ENCODE measurements around the gene HSF4.

The HSF4 gene

GRCh38 chr16:67187175-67187890 lies 22.8 kb downstream of the HSF4 start:
- no peak for TF ChIP-seq CTBP1 (IDR thresholded peaks at IDR 0.05; ENCODE audit: borderline replicate concordance)
- no peak for TF ChIP-seq TARDBP (IDR thresholded peaks at IDR 0.05)
- TF ChIP-seq FOXM1 (IDR thresholded peaks at IDR 0.05; ENCODE audit: borderline replicate concordance): no peak
- no peak for TF ChIP-seq SUZ12 (IDR thresholded peaks at IDR 0.05)
- no peak for TF ChIP-seq BHLHE40 (IDR thresholded peaks at IDR 0.05; ENCODE audit: borderline replicate concordance)
- TF ChIP-seq ARNT (IDR thresholded peaks at IDR 0.05): no peak
- no peak for TF ChIP-seq PKNOX1 (IDR thresholded peaks at IDR 0.05)
- no peak for TF ChIP-seq L3MBTL2 (conservative IDR thresholded peaks at IDR 0.05)
- no peak for TF ChIP-seq ELF4 (IDR thresholded peaks at IDR 0.05)
- no peak for TF ChIP-seq FOXA1 (IDR thresholded peaks at IDR 0.05)
- TF ChIP-seq HDGF (IDR thresholded peaks at IDR 0.05; ENCODE audit: borderline replicate concordance): no peak
- no peak for TF ChIP-seq SP1 (IDR thresholded peaks at IDR 0.05)
- no peak for TF ChIP-seq FOXK2 (IDR thresholded peaks at IDR 0.05)
- no peak for TF ChIP-seq LEF1 (IDR thresholded peaks at IDR 0.05; ENCODE audit: borderline replicate concordance)
- no peak for DNase-seq (ENCODE audit: extremely low spot score)
- POLR2A ChIA-PET: no interaction called here
- CTCF ChIA-PET: interaction anchor here (1.4 kb wide), 1 partner anchor 18 kb away, joined by 4 read pairs; no protein-coding TSS in a partner anchor

- CTCF ChIA-PET: no interaction called here
- no peak for DNase-seq (ENCODE audit: extremely low spot score)
- no peak for TF ChIP-seq NFRKB (IDR thresholded peaks at IDR 0.05)
- no peak for TF ChIP-seq FOXA1 (IDR thresholded peaks at IDR 0.05)
- TF ChIP-seq LEF1 (IDR thresholded peaks at IDR 0.05; ENCODE audit: borderline replicate concordance): no peak
- no peak for TF ChIP-seq FOXM1 (IDR thresholded peaks at IDR 0.05; ENCODE audit: borderline replicate concordance)
- TF ChIP-seq ARNT (IDR thresholded peaks at IDR 0.05): no peak
- no peak for TF ChIP-seq SP1 (IDR thresholded peaks at IDR 0.05)
- no peak for TF ChIP-seq PKNOX1 (IDR thresholded peaks at IDR 0.05)
- no peak for TF ChIP-seq L3MBTL2 (conservative IDR thresholded peaks at IDR 0.05)
- no peak for TF ChIP-seq ZNF384 (IDR thresholded peaks at IDR 0.05)
- TF ChIP-seq CTBP1 (IDR thresholded peaks at IDR 0.05; ENCODE audit: borderline replicate concordance): no peak
- POLR2A ChIA-PET: no interaction called here
Observed at GRCh38 chr16:67188323-67188722, 23.8 kb downstream of the HSF4 start.

- ChIA-PET CTCF (no interaction called here), POLR2A (no interaction called here)
- TF ChIP-seq ARNT (IDR thresholded peaks at IDR 0.05): no peak
- no peak for TF ChIP-seq LEF1 (IDR thresholded peaks at IDR 0.05; ENCODE audit: borderline replicate concordance)
- no peak for TF ChIP-seq BHLHE40 (IDR thresholded peaks at IDR 0.05; ENCODE audit: borderline replicate concordance)
- DNase-seq (ENCODE audit: extremely low spot score): no peak
Observed at GRCh38 chr16:67188798-67189197, 24.3 kb downstream of the HSF4 start.

- POLR2A ChIA-PET: interaction anchor here (0.7 to 2.0 kb wide), 3 partner anchors 19 to 37 kb away, joined by 3 to 7 read pairs (median 5); partner anchors contain the start of genes NOL3 and TMEM208
Observed at GRCh38 chr16:67190041-67190440, 25.5 kb downstream of the HSF4 start, which contains the start of gene EXOC3L1. EXOC3L1 (minus strand) TSS chr16:67190136; CDS start chr16:67189676, 460 bp downstream.

GRCh38 chr16:67190448-67191399 lies 26.2 kb downstream of the HSF4 start:
- CTCF ChIA-PET: interaction anchor here (0.6 to 0.8 kb wide), 2 partner anchors 20 to 165 kb away, joined by 3 read pairs; partner anchors contain the start of gene NOL3
- TF ChIP-seq ELF4 (IDR thresholded peaks at IDR 0.05): no peak
- no peak for TF ChIP-seq SUZ12 (IDR thresholded peaks at IDR 0.05)
- TF ChIP-seq SP1 (IDR thresholded peaks at IDR 0.05): no peak
- no peak for TF ChIP-seq FOXM1 (IDR thresholded peaks at IDR 0.05; ENCODE audit: borderline replicate concordance)
- TF ChIP-seq BHLHE40 (IDR thresholded peaks at IDR 0.05; ENCODE audit: borderline replicate concordance): no peak
- no peak for TF ChIP-seq HDGF (IDR thresholded peaks at IDR 0.05; ENCODE audit: borderline replicate concordance)
- no peak for TF ChIP-seq NFRKB (IDR thresholded peaks at IDR 0.05)
- TF ChIP-seq ZNF384 (IDR thresholded peaks at IDR 0.05): no peak
- no peak for TF ChIP-seq LEF1 (IDR thresholded peaks at IDR 0.05; ENCODE audit: borderline replicate concordance)
- no peak for TF ChIP-seq FOXA1 (IDR thresholded peaks at IDR 0.05)
- TF ChIP-seq PKNOX1 (IDR thresholded peaks at IDR 0.05): no peak
- TF ChIP-seq ARNT (IDR thresholded peaks at IDR 0.05): no peak
- no peak for TF ChIP-seq TARDBP (IDR thresholded peaks at IDR 0.05)

More at GRCh38 chr16:67190041-67190440, 25.5 kb downstream of the HSF4 start, which contains the start of gene EXOC3L1:
- TF ChIP-seq CTBP1 (IDR thresholded peaks at IDR 0.05; ENCODE audit: borderline replicate concordance): no peak
- TF ChIP-seq NFRKB (IDR thresholded peaks at IDR 0.05): no peak
- no peak for TF ChIP-seq ELF4 (IDR thresholded peaks at IDR 0.05)
- no peak for TF ChIP-seq ZNF384 (IDR thresholded peaks at IDR 0.05)
- no peak for TF ChIP-seq LEF1 (IDR thresholded peaks at IDR 0.05; ENCODE audit: borderline replicate concordance)
- TF ChIP-seq BHLHE40 (IDR thresholded peaks at IDR 0.05; ENCODE audit: borderline replicate concordance): no peak
- TF ChIP-seq HDGF (IDR thresholded peaks at IDR 0.05; ENCODE audit: borderline replicate concordance): no peak
- no peak for TF ChIP-seq TARDBP (IDR thresholded peaks at IDR 0.05)
- TF ChIP-seq PKNOX1 (IDR thresholded peaks at IDR 0.05): no peak
- no peak for TF ChIP-seq SUZ12 (IDR thresholded peaks at IDR 0.05)
- TF ChIP-seq ARNT (IDR thresholded peaks at IDR 0.05): no peak
- no peak for TF ChIP-seq FOXK2 (IDR thresholded peaks at IDR 0.05)
- DNase-seq (ENCODE audit: extremely low spot score): no peak
- CTCF ChIA-PET: interaction anchor here (0.6 to 0.8 kb wide), 2 partner anchors 20 to 165 kb away, joined by 3 read pairs; partner anchors contain the start of gene NOL3

More at GRCh38 chr16:67190448-67191399, 26.2 kb downstream of the HSF4 start:
- DNase-seq (ENCODE audit: extremely low spot score): no peak
- POLR2A ChIA-PET: interaction anchor here (0.7 to 2.0 kb wide), 3 partner anchors 20 to 36 kb away, joined by 3 to 7 read pairs (median 5); partner anchors contain the start of genes NOL3 and TMEM208
